HG03342 (cell line): Measurements from ENCODE around the gene GARIN5A.
A peak's percentile ranks its signal among the peaks of the same experiment; 100 is the strongest.

Source experiments
- ATAC-seq: cut with Tn5 transposase; IDR thresholded peaks from one replicate; pipeline ENCODE4 v1.9.1; 2021; ENCODE audit warnings: mild to moderate bottlenecking, moderate library complexity; ENCODE audit not compliant: unreplicated experiment

The GARIN5A gene

GRCh38 chr19:50476224-50476906 lies at the start of gene GARIN5A, which contains the start of gene EMC10:
Gene GARIN5A (minus strand): TSS chr19:50476848. CDS start chr19:50476388, 460 bp downstream.
Gene EMC10 (plus strand): TSS chr19:50476507. CDS start chr19:50476545, 38 bp downstream.
- peak; percentile 76 for ATAC-seq

- no peak for ATAC-seq
These were observed 46.2 kb upstream of the GARIN5A start for GRCh38 chr19:50522881-50523280.

GRCh38 chr19:50520822-50521465 lies 44.3 kb upstream of the GARIN5A start:
- no peak for ATAC-seq

GRCh38 chr19:50519006-50519575 lies 42.4 kb upstream of the GARIN5A start:
- no peak for ATAC-seq

- ATAC-seq = no peak
These were observed 41.7 kb upstream of the GARIN5A start for GRCh38 chr19:50518091-50519005.

GRCh38 chr19:50517704-50518075 lies 41.0 kb upstream of the GARIN5A start:
- ATAC-seq = no peak

GRCh38 chr19:50516964-50517703 lies 40.5 kb upstream of the GARIN5A start:
- ATAC-seq = no peak

- no peak for ATAC-seq
These were observed 39.8 kb upstream of the GARIN5A start for GRCh38 chr19:50516456-50516855.

- ATAC-seq = no peak
These were observed 38.5 kb upstream of the GARIN5A start for GRCh38 chr19:50515168-50515561.

GRCh38 chr19:50514346-50515167 lies 37.9 kb upstream of the GARIN5A start:
- no peak for ATAC-seq

GRCh38 chr19:50513746-50514345 lies 37.2 kb upstream of the GARIN5A start, which contains the start of gene ASPDH:
Gene ASPDH (minus strand): TSS chr19:50513913. CDS start chr19:50513823, 90 bp downstream.
- ATAC-seq = no peak

- no peak for ATAC-seq
These were observed 36.5 kb upstream of the GARIN5A start for GRCh38 chr19:50512999-50513745.

GRCh38 chr19:50512112-50512998 lies 35.7 kb upstream of the GARIN5A start:
- ATAC-seq = no peak

GRCh38 chr19:50511069-50511822 lies 34.6 kb upstream of the GARIN5A start, which contains the start of gene JOSD2:
Gene JOSD2 (minus strand): TSS chr19:50511191. CDS start chr19:50510431, 760 bp downstream.
- peak; percentile 82 for ATAC-seq

- ATAC-seq = peak; percentile 2
These were observed 34.0 kb upstream of the GARIN5A start for GRCh38 chr19:50510700-50511068.

GRCh38 chr19:50510121-50510670 lies 33.5 kb upstream of the GARIN5A start:
- no peak for ATAC-seq
